Fibroblast of skin of left biceps (primary cell): Measurements from ENCODE around the gene FYCO1.

Source experiments
- DNase-seq, 2 experiments: peaks; one replicate each; pipeline ENCODE4 v3.0.0-alpha.2; 2013; ENCODE audit warnings: low read depth in 2 of 2

FYCO1 gene

GRCh38 chr3:45984331-45985312 lies 11.0 kb downstream of the FYCO1 start:
- peak; percentile 61 to 68 for DNase-seq

- no peak for DNase-seq
Observed at GRCh38 chr3:45983770-45984169, 11.9 kb downstream of the FYCO1 start.

- no peak for DNase-seq
Observed at GRCh38 chr3:45981346-45982074, 14.1 kb downstream of the FYCO1 start.

- DNase-seq: no peak
Observed at GRCh38 chr3:45980819-45981218, 14.8 kb downstream of the FYCO1 start.

- no peak for DNase-seq
Observed at GRCh38 chr3:45980229-45980813, 15.3 kb downstream of the FYCO1 start.

GRCh38 chr3:45979378-45979777 lies 16.2 kb downstream of the FYCO1 start:
- DNase-seq: no peak

GRCh38 chr3:45978006-45978761 lies 17.4 kb downstream of the FYCO1 start:
- DNase-seq: no peak

GRCh38 chr3:45976191-45977091 lies 19.2 kb downstream of the FYCO1 start:
- DNase-seq: no peak

- no peak for DNase-seq
Observed at GRCh38 chr3:45975686-45976085, 19.9 kb downstream of the FYCO1 start.

GRCh38 chr3:45974686-45975085 lies 20.9 kb downstream of the FYCO1 start:
- no peak for DNase-seq

GRCh38 chr3:45972534-45973402 lies 22.9 kb downstream of the FYCO1 start:
- peak in 1 of 2 experiments; percentile 45 for DNase-seq

- DNase-seq: no peak
Observed at GRCh38 chr3:45969953-45970352, 25.7 kb downstream of the FYCO1 start.

GRCh38 chr3:45969116-45969515 lies 26.5 kb downstream of the FYCO1 start:
- DNase-seq: no peak

GRCh38 chr3:45968706-45969105 lies 26.9 kb downstream of the FYCO1 start:
- DNase-seq: no peak

GRCh38 chr3:45968149-45968548 lies 27.5 kb downstream of the FYCO1 start:
- DNase-seq: no peak

- no peak for DNase-seq
Observed at GRCh38 chr3:45967724-45968123, 27.9 kb downstream of the FYCO1 start.

- DNase-seq: no peak
Observed at GRCh38 chr3:45966950-45967640, 28.5 kb downstream of the FYCO1 start.

GRCh38 chr3:45966371-45966791 lies 29.2 kb downstream of the FYCO1 start:
- no peak for DNase-seq

- DNase-seq: no peak
Observed at GRCh38 chr3:45965653-45966052, 30.0 kb downstream of the FYCO1 start.
